Liver (tissue), 9 donors: ENCODE measurements around the gene YPEL3. TPM values are rescaled to one million over a fixed set of nuclear protein-coding genes. Genes with fewer than 3 reads are reported as not detected.

Experiments
- DNase-seq: peaks from one replicate; pipeline ENCODE4 v3.0.0-alpha.2; 2017; ENCODE audit warnings: low spot score
- H3K27ac ChIP-seq, 2 donors: one replicate each; pipeline ENCODE4 v1.7.0; 2013; ENCODE audit warnings: inconsistent platforms in 2 of 2, low read length in 2 of 2, control low read depth in 1 of 2, low read depth in 1 of 2, mild to moderate bottlenecking in 1 of 2
- H3K27me3 ChIP-seq, 4 donors: one replicate each; pipeline versions ENCODE4 v1.6.1 to v1.7.0; 2013; ENCODE audit warnings: low read length in 3 of 4, inconsistent platforms in 1 of 4, mild to moderate bottlenecking in 1 of 4, moderate library complexity in 1 of 4; ENCODE audit not compliant: control insufficient read depth in 4 of 4, insufficient read depth in 4 of 4
- H3K36me3 ChIP-seq, 4 donors: one replicate each; pipeline versions ENCODE4 v1.6.1 to v1.7.0; 2013; ENCODE audit warnings: low read length in 3 of 4, mild to moderate bottlenecking in 3 of 4, low read depth in 1 of 4, moderate library complexity in 1 of 4; ENCODE audit not compliant: control insufficient read depth in 4 of 4, insufficient read depth in 3 of 4
- H3K4me1 ChIP-seq, 4 donors: one replicate each; pipeline versions ENCODE4 v1.6.1 to v1.7.0; 2013; ENCODE audit warnings: low read length in 3 of 4, mild to moderate bottlenecking in 3 of 4, moderate library complexity in 1 of 4; ENCODE audit not compliant: control insufficient read depth in 4 of 4, insufficient read depth in 4 of 4
- H3K4me3 ChIP-seq, 3 donors: one replicate each; pipeline versions ENCODE4 v1.6.1 to v1.7.0; 2013; ENCODE audit warnings: low read length in 3 of 3, control low read depth in 1 of 3, low read depth in 1 of 3, mild to moderate bottlenecking in 1 of 3
- H3K9ac ChIP-seq, 2 donors: one replicate each; pipeline ENCODE4 v1.7.0; 2013; ENCODE audit warnings: low read length in 2 of 2, mild to moderate bottlenecking in 2 of 2, moderate library complexity in 2 of 2, control low read depth in 1 of 2, low read depth in 1 of 2
- H3K9me3 ChIP-seq, 4 donors: one replicate each; pipeline versions ENCODE4 v1.6.1 to v1.7.0; 2013; ENCODE audit warnings: low read length in 3 of 4; ENCODE audit not compliant: control insufficient read depth in 4 of 4
- ATF3 ChIP-seq: IDR thresholded peaks from 2 replicates; pipeline ENCODE4 v1.6.1; 2016; ENCODE audit warnings: antibody characterized with exemption
- CTCF ChIP-seq: fragments of 150-350 bp; IDR thresholded peaks from 2 replicates; pipeline ENCODE4 v1.5.1; 2017; ENCODE audit warnings: improper control_type of control experiment, low read depth, low read length; ENCODE audit not compliant: missing input control
- EGR1 ChIP-seq, 2 donors: IDR thresholded peaks; 2 replicates each; pipeline ENCODE4 v1.6.1; 2016 to 2018; ENCODE audit warnings: antibody characterized with exemption in 2 of 2, low read depth in 2 of 2
- FOXA1 ChIP-seq: IDR thresholded peaks from 2 replicates; pipeline ENCODE4 v1.6.1; 2016; ENCODE audit warnings: antibody characterized with exemption
- FOXA2 ChIP-seq: IDR thresholded peaks from 2 replicates; pipeline ENCODE4 v1.6.1; 2016; ENCODE audit warnings: antibody characterized with exemption
- GABPA ChIP-seq, 2 donors: IDR thresholded peaks in 1 of 2; conservative IDR thresholded peaks in 1 of 2; 2 replicates each; pipeline ENCODE4 v1.6.1; 2016; ENCODE audit warnings: antibody characterized with exemption in 2 of 2, mild to moderate bottlenecking in 1 of 2, moderate library complexity in 1 of 2
- HNF4A ChIP-seq, 2 donors: conservative IDR thresholded peaks; 2 replicates each; pipeline ENCODE4 v1.6.1; 2016; ENCODE audit warnings: antibody characterized with exemption in 2 of 2, mild to moderate bottlenecking in 2 of 2
- HNF4G ChIP-seq: IDR thresholded peaks from 2 replicates; pipeline ENCODE4 v1.6.1; 2016; ENCODE audit warnings: antibody characterized with exemption
- JUND ChIP-seq, 2 donors: IDR thresholded peaks; 2 replicates each; pipeline ENCODE4 v1.6.1; 2016; ENCODE audit warnings: antibody characterized with exemption in 2 of 2
- MAX ChIP-seq: IDR thresholded peaks from 2 replicates; pipeline ENCODE4 v1.6.1; 2016; ENCODE audit warnings: antibody characterized with exemption
- NR2F2 ChIP-seq: IDR thresholded peaks from 2 replicates; pipeline ENCODE4 v1.6.1; 2016; ENCODE audit warnings: antibody characterized with exemption
- RAD21 ChIP-seq, 2 donors: IDR thresholded peaks; 2 replicates each; pipeline ENCODE4 v1.6.1; 2016; ENCODE audit warnings: antibody characterized with exemption in 2 of 2, mild to moderate bottlenecking in 2 of 2
- REST ChIP-seq: IDR thresholded peaks from 2 replicates; pipeline ENCODE4 v1.6.1; 2016; ENCODE audit warnings: antibody characterized with exemption, mild to moderate bottlenecking
- RXRA ChIP-seq, 2 donors: IDR thresholded peaks; 2 replicates each; pipeline ENCODE4 v1.6.1; 2017 to 2018; ENCODE audit warnings: antibody characterized with exemption in 2 of 2, mild to moderate bottlenecking in 1 of 2
- SP1 ChIP-seq: IDR thresholded peaks from 2 replicates; pipeline ENCODE4 v1.6.1; 2018; ENCODE audit warnings: antibody characterized with exemption, mild to moderate bottlenecking
- TAF1 ChIP-seq: conservative IDR thresholded peaks from 2 replicates; pipeline ENCODE4 v1.6.1; 2016; ENCODE audit warnings: antibody characterized with exemption, mild to moderate bottlenecking
- YY1 ChIP-seq: IDR thresholded peaks from 2 replicates; pipeline ENCODE4 v1.6.1; 2016; ENCODE audit warnings: antibody characterized with exemption, mild to moderate bottlenecking
- ZBTB33 ChIP-seq: IDR thresholded peaks from 2 replicates; pipeline ENCODE4 v1.6.1; 2016; ENCODE audit warnings: antibody characterized with exemption
- WGBS: extraction: QIAGEN DNeasy Blood & Tissue Kit; methylation state at CpG from one replicate; pipeline ENCODE4 v1.1.7; 2013; 5-methylcytosine and 5-hydroxymethylcytosine counted together
- polyA plus RNA-seq, 2 donors: library from polyadenylated mRNA; stranded (reverse) in 1 of 2; unstranded in 1 of 2; fragments of 200-250 nt in 1 of 2; fragments of >200 nt in 1 of 2; fragmentation: Nextera tagmentation in 1 of 2; extraction: Ambion mirVana in 1 of 2; gene quantifications; one replicate each; pipeline versions ENCODE4 v1.2.1 to v1.2.3, GENCODE V29; 2013 to 2015
- total RNA-seq, 2 donors: library from RNA; depleted of rRNA; stranded (reverse); fragments of >200 nt; gene quantifications; one replicate each; pipeline ENCODE4 v1.2.3, GENCODE V29; 2014
- donor health status: healthy.
- donor health status: healthy.
- donor health status: healthy.
- donor health status: healthy.
- donor health status: healthy.

YPEL3 gene
- total and polyA plus RNA-seq, 4 donors = 10.5 to 42.7 (median 24.5) TPM

- H3K36me3 ChIP-seq = peaks cover 30 to 51% (median 43%) of the 10 kb centered on the region in 4 donors
- H3K9me3 ChIP-seq = no peaks in the 10 kb centered on the region
- WGBS = 92% methylated on average over 20 of the region's 20 CpGs
- H3K4me3 ChIP-seq = no peak overlapping the region
- H3K27ac ChIP-seq = no peak overlapping the region
- no peak overlapping the region for H3K9ac ChIP-seq
- no peak for DNase-seq
- no peaks in the 10 kb centered on the region for H3K27me3 ChIP-seq
- TF ChIP-seq FOXA1 = no peak
- no peak for TF ChIP-seq HNF4G
- no peak for TF ChIP-seq FOXA2
- TF ChIP-seq SP1 = no peak
- no peak for TF ChIP-seq MAX
- TF ChIP-seq GABPA (IDR thresholded peaks at IDR 0.05 in 1 of 2, conservative IDR thresholded peaks at IDR 0.05 in 1 of 2) = no peak
- TF ChIP-seq YY1 = no peak
- no peak for TF ChIP-seq HNF4A (conservative IDR thresholded peaks at IDR 0.05)
- H3K4me1 ChIP-seq = peaks cover 1 to 25% (median 13%) of the 10 kb centered on the region in 4 donors
These were observed 13.4 kb downstream of the YPEL3 start for GRCh38 chr16:30082545-30083090.

- Histone ChIP-seq H3K27ac (no peak overlapping the region), H3K9ac (no peak overlapping the region), H3K4me3 (no peak overlapping the region), H3K9me3 (no peaks in the 10 kb centered on the region), H3K4me1 (peaks cover 7 to 44% (median 27%) of the 10 kb centered on the region in 4 donors), H3K36me3 (peaks cover 19 to 48% (median 37%) of the 10 kb centered on the region in 4 donors), H3K27me3 (no peaks in the 10 kb centered on the region)
- DNase-seq = no peak
- WGBS = 93% methylated on average over 7 of the region's 7 CpGs
- TF ChIP-seq RXRA (IDR thresholded peaks at IDR 0.05) (no peak), MAX (no peak), HNF4G (no peak), ZBTB33 (no peak), GABPA (IDR thresholded peaks at IDR 0.05 in 1 of 2, conservative IDR thresholded peaks at IDR 0.05 in 1 of 2) (no peak), TAF1 (no peak), SP1 (no peak), FOXA2 (no peak), CTCF (no peak), EGR1 (IDR thresholded peaks at IDR 0.05; ENCODE audit: low read depth in 2 of 2) (no peak), RAD21 (IDR thresholded peaks at IDR 0.05) (no peak), JUND (IDR thresholded peaks at IDR 0.05) (no peak), FOXA1 (no peak), HNF4A (conservative IDR thresholded peaks at IDR 0.05) (no peak), ATF3 (no peak), REST (no peak), NR2F2 (no peak), YY1 (no peak)
These were observed 16.5 kb downstream of the YPEL3 start for GRCh38 chr16:30079480-30079879.
